RWPE2 (cell line): ENCODE results near the gene GPR142.

Experiments used
- ATAC-seq: fragments of 200-7000 bp; cut with Tn5 transposase; 3 replicates; pipeline ENCODE4 v1.9.1; 2021; ENCODE audit warnings: low read depth
- DNase-seq: peaks from one replicate; pipeline ENCODE4 v3.0.0-alpha.2; 2020; ENCODE audit warnings: low spot score
- H3K27ac ChIP-seq: fragments of 450-650 bp; 2 replicates; pipeline ENCODE4 v1.5.1; 2017; ENCODE audit warnings: mild to moderate bottlenecking; ENCODE audit not compliant: poor library complexity, severe bottlenecking
- H3K27me3 ChIP-seq: fragments of 250-450 bp; sonication (Bioruptor Pico); 2 replicates; pipeline ENCODE4 v1.5.1; 2021; ENCODE audit warnings: mild to moderate bottlenecking, moderate library complexity; ENCODE audit not compliant: insufficient read depth, poor library complexity, severe bottlenecking
- H3K36me3 ChIP-seq: fragments of 250-450 bp; sonication (Bioruptor Pico); 2 replicates; pipeline ENCODE4 v1.5.1; 2020; ENCODE audit warnings: low read depth, mild to moderate bottlenecking, moderate library complexity
- H3K4me1 ChIP-seq: fragments of 250-450 bp; sonication (Bioruptor Pico); 2 replicates; pipeline ENCODE4 v1.5.1; 2021; ENCODE audit warnings: mild to moderate bottlenecking, moderate library complexity; ENCODE audit not compliant: insufficient read depth, poor library complexity, severe bottlenecking
- H3K4me3 ChIP-seq: fragments of 250-450 bp; sonication (Bioruptor Pico); 2 replicates; pipeline ENCODE4 v1.5.1; 2021; ENCODE audit warnings: mild to moderate bottlenecking, moderate library complexity; ENCODE audit not compliant: severe bottlenecking
- H3K9me3 ChIP-seq: fragments of 250-450 bp; sonication (Bioruptor Pico); 2 replicates; pipeline ENCODE4 v1.5.1; 2021; ENCODE audit warnings: mild to moderate bottlenecking, moderate library complexity; ENCODE audit not compliant: severe bottlenecking
- TF ChIP-seq, protein P1 (sequence below): fragments of 450-650 bp; IDR thresholded peaks from one replicate; pipeline ENCODE4 v1.5.1; 2017; ENCODE audit warnings: mild to moderate bottlenecking, moderate library complexity; ENCODE audit not compliant: poor library complexity, severe bottlenecking

Gene GPR142

DNA sequence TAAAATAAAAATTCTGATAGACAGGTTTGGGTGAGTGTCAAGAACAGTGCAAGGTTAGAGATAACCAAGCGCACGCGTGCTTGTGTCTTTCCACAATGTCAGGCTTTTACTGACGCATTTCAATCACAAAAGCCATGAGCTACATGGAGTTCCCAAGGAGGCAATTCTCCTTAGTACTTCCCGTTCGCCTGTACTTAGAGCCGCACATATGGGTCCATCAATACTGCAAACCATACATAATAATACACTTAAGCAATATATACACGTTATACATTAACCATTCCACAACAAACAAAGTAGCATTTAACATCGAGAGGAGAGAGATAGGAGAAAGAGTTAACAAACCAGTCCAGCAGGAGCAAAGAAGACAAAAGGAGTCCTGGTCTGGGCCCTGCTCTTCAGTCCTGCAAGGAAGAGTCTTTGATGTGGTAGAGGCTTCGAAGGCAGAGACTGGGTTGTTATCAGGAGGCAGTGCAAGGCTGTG lies 52.7 kb downstream of the GPR142 start:
- no peaks in the 10 kb centered on the region for H3K36me3 ChIP-seq
- no peaks in the 10 kb centered on the region for H3K9me3 ChIP-seq
- DNase-seq (no peak), ATAC-seq (no peak)
- TF ChIP-seq, protein P1, sequence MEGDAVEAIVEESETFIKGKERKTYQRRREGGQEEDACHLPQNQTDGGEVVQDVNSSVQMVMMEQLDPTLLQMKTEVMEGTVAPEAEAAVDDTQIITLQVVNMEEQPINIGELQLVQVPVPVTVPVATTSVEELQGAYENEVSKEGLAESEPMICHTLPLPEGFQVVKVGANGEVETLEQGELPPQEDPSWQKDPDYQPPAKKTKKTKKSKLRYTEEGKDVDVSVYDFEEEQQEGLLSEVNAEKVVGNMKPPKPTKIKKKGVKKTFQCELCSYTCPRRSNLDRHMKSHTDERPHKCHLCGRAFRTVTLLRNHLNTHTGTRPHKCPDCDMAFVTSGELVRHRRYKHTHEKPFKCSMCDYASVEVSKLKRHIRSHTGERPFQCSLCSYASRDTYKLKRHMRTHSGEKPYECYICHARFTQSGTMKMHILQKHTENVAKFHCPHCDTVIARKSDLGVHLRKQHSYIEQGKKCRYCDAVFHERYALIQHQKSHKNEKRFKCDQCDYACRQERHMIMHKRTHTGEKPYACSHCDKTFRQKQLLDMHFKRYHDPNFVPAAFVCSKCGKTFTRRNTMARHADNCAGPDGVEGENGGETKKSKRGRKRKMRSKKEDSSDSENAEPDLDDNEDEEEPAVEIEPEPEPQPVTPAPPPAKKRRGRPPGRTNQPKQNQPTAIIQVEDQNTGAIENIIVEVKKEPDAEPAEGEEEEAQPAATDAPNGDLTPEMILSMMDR = no peak
- H3K27ac ChIP-seq = no peak overlapping the region
- no peaks in the 10 kb centered on the region for H3K27me3 ChIP-seq
- no peak overlapping the region for H3K4me3 ChIP-seq
- peaks cover 3% of the 10 kb centered on the region for H3K4me1 ChIP-seq
